A549 (cell line): ENCODE results near the gene SIK3.
A peak's percentile ranks its signal among the peaks of the same experiment; 100 is the strongest.

Source experiments
- CHD2 ChIP-seq: fragments of 150-350 bp; IDR thresholded peaks from 2 replicates; pipeline ENCODE4 v1.6.1; 2014; ENCODE audit warnings: low read length; ENCODE audit not compliant: partially characterized antibody
- CTCF ChIP-seq: fragments of >200 bp; sonication (Bioruptor Twin); formaldehyde crosslinking; IDR thresholded peaks from 3 replicates; pipeline ENCODE4 v1.5.1; 2016
- ELK1 ChIP-seq: fragments of 150-350 bp; IDR thresholded peaks from 2 replicates; pipeline ENCODE4 v1.6.1; 2014; ENCODE audit warnings: low read depth, mild to moderate bottlenecking, low read length
- EP300 ChIP-seq, 2 experiments: fragments of >200 bp; sonication (Bioruptor Twin); formaldehyde crosslinking; IDR thresholded peaks; 2 replicates in 1 of 2; 3 replicates in 1 of 2; pipeline ENCODE4 v1.6.1; 2016 to 2017
- FOXS1 ChIP-seq: fragments of 250-450 bp; sonication (Bioruptor Pico); IDR thresholded peaks from 2 replicates; pipeline ENCODE4 v1.5.0; 2020; ENCODE audit warnings: mild to moderate bottlenecking, moderate library complexity
- KDM5A ChIP-seq: fragments of 200-600 bp; sonication (generic); IDR thresholded peaks from 2 replicates; pipeline ENCODE4 v1.6.1; 2016; ENCODE audit warnings: antibody characterized with exemption, mild to moderate bottlenecking
- POLR2A ChIP-seq: IDR thresholded peaks from 2 replicates; pipeline ENCODE4 v1.6.1; 2012; ENCODE audit warnings: mild to moderate bottlenecking, low read length
- SMC3 ChIP-seq: fragments of >200 bp; sonication (Bioruptor Twin); formaldehyde crosslinking; IDR thresholded peaks from 3 replicates; pipeline ENCODE4 v1.6.1; 2018; ENCODE audit warnings: inconsistent platforms
- TP53 ChIP-seq: fragments of 250-450 bp; sonication (Bioruptor Pico); IDR thresholded peaks from 2 replicates; pipeline ENCODE4 v1.5.0; 2021; ENCODE audit warnings: mild to moderate bottlenecking, moderate library complexity
- ZC3H11A ChIP-seq: fragments of 450-650 bp; IDR thresholded peaks from 2 replicates; pipeline ENCODE4 v1.6.1; 2014; ENCODE audit warnings: antibody characterized with exemption, mild to moderate bottlenecking

- no peak for TF ChIP-seq TP53
- no peak for TF ChIP-seq CTCF
- TF ChIP-seq EP300 (IDR thresholded peaks at IDR 0.05): no peak
- TF ChIP-seq POLR2A: no peak
- peak; percentile 24; the same call in 1 of the 3 replicates for TF ChIP-seq SMC3
- TF ChIP-seq ELK1: no peak
- TF ChIP-seq KDM5A: no peak
- TF ChIP-seq FOXS1 (CRISPR knock-in tag): no peak
- TF ChIP-seq CHD2: no peak
- no peak for TF ChIP-seq ZC3H11A
Measured at GRCh38 chr11:116927163-116927974, 170.9 kb downstream of the SIK3 start.
